HG03097 (cell line): ENCODE data around the gene AFM.
"Not testable (repeated sequence)": the region's sequence is repeated elsewhere in the genome, so short reads cannot be mapped to it uniquely, and the experiment has no call there.

Source experiments
- ATAC-seq: cut with Tn5 transposase; IDR thresholded peaks from one replicate; pipeline ENCODE4 v1.9.1; 2021; ENCODE audit not compliant: unreplicated experiment, low FRiP score

AFM gene

DNA sequence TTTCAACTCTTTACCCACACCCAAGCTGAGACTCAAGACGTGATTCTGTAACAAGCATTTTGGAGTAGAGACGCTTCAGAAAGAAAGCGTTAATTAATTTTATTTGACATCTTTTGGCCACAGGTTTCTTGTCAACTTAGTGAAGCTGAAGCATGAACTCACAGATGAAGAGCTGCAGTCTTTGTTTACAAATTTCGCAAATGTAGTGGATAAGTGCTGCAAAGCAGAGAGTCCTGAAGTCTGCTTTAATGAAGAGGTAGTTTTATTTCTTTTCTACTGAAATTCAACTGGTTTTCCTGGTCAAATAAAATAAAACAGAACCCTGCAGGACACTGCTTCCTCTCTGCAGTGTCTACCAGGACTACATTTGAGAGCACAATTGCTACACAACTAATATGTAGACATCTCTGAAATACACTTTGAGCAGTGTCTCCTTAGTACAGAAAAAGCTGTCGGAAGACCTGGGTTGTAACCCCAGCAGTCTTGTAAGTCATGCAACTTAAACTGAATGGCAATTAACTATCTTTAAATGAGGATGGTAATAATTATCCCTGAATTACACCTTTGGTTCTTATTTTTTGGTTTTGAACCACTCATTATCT lies 20.2 kb downstream of the AFM start:
- no peak for ATAC-seq

GRCh38 chr4:73505567-73505966 lies 24.0 kb downstream of the AFM start:
- ATAC-seq: no peak

GRCh38 chr4:73507541-73507940 lies 26.0 kb downstream of the AFM start:
- no peak for ATAC-seq

- ATAC-seq: no peak
Measured at GRCh38 chr4:73508651-73509050, 27.1 kb downstream of the AFM start.

DNA sequence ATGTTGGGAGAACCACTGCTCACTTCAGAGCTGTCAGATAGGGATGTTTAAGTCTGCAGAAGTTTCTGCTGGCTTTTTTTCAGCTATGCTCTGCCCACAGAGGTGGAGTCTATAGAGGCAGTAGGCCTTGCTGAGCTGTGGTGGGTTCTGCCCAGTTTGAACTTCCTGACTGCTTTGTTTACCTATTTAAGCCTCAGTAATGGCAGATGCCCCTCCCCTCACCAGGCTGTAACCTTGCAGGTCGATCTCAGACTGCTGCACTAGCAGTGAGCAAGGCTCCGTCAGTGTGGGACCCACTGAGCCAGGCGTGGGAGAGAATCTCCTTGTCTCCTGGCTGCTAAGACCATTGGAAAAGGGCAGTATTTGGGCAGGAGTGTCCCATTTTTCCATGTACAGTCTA lies 36.8 kb downstream of the AFM start:
- no peak for ATAC-seq

DNA sequence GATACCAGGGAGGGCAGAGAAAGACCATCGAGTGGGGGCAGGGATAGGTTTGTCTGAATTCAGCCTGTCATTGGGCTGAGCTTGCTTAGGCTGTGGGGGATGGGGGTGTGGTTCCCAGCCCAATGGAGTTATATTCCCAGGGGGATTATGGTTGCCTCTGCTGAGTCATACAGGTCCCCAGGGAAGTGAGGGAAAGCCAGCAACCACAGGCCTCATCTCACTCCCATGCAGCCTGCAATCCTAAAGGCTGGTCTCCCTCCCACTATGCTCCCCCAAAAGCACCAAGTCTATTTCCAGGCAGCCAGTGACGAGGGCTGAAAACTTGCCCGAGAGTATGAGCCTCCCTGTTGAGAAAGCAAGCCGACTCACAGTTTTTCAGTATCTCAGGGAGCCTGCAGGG lies 39.3 kb downstream of the AFM start:
- ATAC-seq: no peak

DNA sequence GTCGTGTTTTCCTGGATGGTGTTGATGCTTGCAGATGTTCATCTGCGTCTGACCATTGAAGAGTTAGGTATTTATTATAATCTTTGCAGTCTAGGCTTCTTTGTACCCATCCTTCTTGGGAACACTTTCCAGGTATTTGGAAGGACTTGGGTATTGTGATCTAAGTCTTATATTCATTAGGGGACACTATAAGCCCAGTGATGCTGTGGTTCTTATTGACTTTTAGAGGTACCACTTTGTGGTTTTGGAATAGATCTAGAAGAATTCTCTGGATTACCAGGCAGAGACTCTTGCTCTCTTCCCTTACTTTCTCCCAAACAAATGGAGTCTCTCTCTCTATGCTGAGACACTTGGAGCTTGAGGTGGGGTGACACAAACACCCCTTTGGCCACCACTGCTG lies 41.6 kb downstream of the AFM start:
- ATAC-seq: no peak

DNA sequence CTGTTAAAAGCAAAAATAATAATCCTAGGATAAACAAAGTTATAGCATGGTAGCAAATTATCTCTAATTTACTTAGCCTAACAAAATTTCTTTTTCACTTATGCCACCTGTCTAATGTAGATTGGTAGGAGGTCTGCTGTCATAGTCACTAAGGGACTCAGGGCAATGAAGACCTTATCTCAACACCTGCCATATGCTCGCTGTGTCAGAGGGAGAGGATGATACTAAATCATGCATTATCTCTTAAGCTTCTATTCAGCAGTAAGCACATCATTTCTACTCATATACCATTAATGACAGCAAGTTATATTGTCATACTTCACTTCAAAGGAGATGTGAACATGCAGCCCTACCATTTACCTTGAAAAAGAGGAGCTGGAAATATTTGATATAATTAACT lies 44.1 kb downstream of the AFM start:
- ATAC-seq: no peak

DNA sequence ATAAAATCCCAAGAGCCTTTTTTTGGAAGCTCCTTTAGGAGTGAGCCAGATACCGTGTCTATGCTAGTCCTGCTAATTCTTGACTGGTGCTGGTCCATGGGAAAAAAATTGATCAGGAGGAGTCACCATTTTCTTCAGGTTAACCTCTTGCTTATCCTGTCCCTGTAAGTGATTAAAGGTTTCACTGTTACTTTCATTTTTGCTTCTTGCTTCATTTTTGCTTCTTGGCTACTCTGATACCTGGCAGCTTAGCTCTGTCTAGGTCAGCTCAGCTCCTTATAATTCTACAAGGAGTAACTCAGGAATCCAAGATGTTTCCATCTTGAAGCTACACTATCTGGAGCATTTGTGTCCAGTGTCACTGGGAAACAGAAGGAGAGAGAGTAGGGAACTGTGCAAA lies 45.7 kb downstream of the AFM start:
- peak; percentile 73 for ATAC-seq

DNA sequence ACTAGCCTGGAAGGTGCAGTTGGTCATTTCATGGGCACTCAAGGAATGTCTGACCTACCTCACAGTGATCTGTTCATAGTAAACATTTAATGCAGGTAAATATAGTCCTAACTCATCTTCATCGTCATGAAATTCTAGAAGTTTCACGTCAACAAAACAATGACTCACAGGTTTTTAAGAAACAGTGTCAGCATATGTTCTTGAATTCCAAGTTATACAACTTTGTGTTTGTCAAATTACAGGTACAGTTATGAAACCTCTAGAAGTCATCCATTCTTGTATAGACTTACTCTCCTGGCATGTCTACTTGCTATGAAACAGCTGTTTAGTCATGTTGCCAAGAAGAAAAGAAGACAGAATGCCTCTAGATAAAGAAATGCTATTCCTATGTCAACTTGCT lies 46.6 kb downstream of the AFM start:
- ATAC-seq: no peak

- no peak for ATAC-seq
Measured at GRCh38 chr4:73533515-73534422, 52.2 kb downstream of the AFM start.

DNA sequence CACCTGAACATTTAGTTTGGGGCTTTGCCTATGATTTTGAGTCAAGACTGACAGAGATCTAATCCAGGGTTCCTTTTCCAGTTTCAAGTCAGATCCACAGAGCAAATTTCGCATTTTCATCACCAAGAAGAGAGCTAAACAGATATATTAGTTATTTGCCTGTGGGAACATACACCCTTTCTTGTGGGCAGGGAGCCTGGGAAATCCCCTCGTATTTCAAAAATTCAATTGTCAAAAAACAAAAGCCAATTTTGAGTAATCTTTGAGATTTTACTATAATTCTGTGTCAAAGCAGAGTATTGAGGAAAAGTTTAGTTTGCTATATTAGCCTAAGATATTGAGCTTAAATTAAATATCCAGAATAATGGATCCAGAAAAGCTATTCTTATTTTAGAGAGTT lies 56.6 kb downstream of the AFM start:
- no peak for ATAC-seq

DNA sequence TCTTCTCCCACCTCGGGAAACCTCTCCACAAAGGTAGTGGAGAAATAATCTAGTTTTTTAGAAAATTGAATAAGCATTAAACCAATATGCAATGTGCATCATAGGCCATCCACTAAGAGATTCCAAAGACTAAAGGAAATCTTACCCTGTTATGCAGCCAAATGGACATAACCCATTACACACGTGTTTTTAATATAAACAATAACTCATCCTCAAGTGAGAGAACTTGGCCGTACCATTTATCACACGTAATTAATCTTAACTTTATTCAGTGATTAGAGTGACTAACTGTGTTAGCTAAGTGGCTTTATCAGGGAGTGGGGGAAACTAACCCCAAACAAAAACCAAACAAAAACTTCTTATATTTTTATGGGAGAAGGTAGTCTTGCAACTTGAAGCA lies 57.8 kb downstream of the AFM start:
- ATAC-seq: no peak

GRCh38 chr4:73540826-73541225 lies 59.3 kb downstream of the AFM start:
- no peak for ATAC-seq

DNA sequence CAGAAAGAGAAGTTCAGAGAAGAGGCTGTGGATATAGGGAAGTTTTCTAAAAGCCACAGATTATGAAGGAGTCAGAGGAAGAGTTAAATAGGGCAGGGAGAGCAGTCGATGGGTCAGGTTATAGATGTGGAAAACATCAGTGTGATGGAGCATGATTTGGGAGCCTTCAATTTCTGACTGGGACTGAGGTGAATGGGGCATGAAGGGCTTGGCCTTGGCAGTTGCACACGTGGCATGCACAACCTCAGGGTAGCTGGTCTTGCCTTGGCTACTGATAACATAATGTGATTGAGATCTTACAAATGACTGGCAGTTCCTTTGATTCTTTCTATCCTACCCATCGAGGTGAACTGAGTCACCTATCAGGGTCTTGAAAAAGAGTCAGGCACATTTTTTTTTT lies 59.7 kb downstream of the AFM start:
- ATAC-seq: no peak

DNA sequence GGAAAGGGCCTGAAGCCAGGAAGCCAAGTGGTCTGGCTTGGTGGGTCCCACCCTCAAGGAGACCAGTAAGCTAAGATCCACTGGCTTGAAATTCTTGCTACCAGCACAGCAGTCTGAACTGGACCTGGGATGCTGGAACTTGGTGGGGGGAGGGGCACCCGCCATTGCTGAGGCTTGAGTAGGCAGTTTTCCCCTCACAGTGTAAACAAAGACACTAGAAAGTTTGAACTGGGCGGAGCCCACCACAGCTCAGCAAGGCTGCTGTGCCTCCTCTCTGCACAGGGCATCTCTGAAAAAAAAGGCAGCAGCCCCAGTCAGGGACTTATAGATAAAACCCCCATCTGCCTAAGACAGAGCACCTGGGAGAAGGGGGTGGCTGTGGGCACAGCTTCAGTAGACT lies 63.1 kb downstream of the AFM start:
- ATAC-seq: no peak

GRCh38 chr4:73550865-73551264 lies 69.3 kb downstream of the AFM start:
- not testable (repeated sequence) for ATAC-seq
